HUES6 (cell line): ENCODE results near the gene FOXF1.

ENCODE experiments used
- H3K27ac ChIP-seq: 2 replicates; pipeline ENCODE4 v1.7.0; 2013; ENCODE audit warnings: low read depth, mild to moderate bottlenecking, low read length, inconsistent platforms
- H3K27me3 ChIP-seq: 2 replicates; pipeline ENCODE4 v1.6.1; 2013; ENCODE audit warnings: low read length; ENCODE audit not compliant: control insufficient read depth, insufficient read depth
- H3K36me3 ChIP-seq: 2 replicates; pipeline ENCODE4 v1.6.1; 2013; ENCODE audit warnings: low read length; ENCODE audit not compliant: control insufficient read depth, insufficient read depth
- H3K4me1 ChIP-seq: 2 replicates; pipeline ENCODE4 v1.6.1; 2013; ENCODE audit warnings: low read length; ENCODE audit not compliant: control insufficient read depth, insufficient read depth
- H3K4me3 ChIP-seq: 2 replicates; pipeline ENCODE4 v1.5.1; 2013; ENCODE audit warnings: low read depth, low read length
- H3K9ac ChIP-seq: one replicate; pipeline ENCODE4 v1.6.1; 2013; ENCODE audit warnings: mild to moderate bottlenecking, low read length
- H3K9me3 ChIP-seq: 2 replicates; pipeline ENCODE4 v1.6.1; 2013; ENCODE audit warnings: low read depth, low read length; ENCODE audit not compliant: control insufficient read depth, insufficient read depth

Gene FOXF1

DNA sequence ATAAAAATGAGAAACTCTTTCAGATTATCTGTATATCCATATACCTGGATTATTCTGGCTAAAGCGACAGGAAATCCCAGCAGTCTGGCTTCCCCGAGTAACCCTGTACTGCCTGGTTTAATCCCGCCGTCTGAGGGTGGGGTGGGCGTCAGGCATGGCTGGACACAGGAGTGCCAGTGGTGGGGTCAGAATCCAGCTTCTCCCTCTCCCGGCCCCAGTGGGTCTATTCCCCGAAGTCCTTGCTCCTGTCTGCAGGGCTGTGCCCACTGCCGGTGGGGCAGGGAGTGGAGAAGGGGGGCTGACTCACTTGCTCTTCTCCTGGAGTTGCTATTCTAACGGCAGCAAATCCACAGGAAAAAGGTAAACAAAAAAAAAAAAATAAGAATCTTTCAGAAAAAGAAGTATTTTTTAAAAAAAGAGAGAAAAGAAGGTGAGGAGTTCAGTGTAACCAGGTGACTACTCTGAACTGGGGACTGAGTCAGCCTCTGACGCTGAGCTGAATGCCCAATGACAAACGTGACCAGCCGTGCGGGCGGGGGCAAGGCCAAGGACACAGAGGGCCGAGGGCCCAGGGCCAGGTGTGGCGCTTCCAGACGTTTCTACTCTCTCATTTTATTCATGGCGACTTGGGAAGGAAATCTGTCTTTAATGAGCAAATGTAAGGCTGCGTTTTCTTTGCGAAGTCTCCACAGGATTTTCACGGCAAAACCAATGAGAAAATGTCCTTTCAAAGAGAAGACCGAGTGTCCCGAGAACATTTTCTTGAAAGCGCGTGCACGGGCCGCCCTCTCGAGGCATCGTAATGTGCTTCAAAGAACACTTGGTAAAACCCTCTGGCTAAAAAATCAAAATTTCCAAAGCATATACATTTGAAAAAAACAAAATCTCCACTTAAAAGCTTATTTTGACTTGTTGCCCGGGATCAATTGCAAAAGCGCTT lies 20.2 kb downstream of the FOXF1 start:
- H3K4me1 ChIP-seq, result no peaks in the 10 kb centered on the region
- no peaks in the 10 kb centered on the region for H3K9me3 ChIP-seq
- no peaks in the 10 kb centered on the region; the same call in 1 of the 2 replicates for H3K36me3 ChIP-seq
- no peak overlapping the region for H3K9ac ChIP-seq
- H3K4me3 ChIP-seq, result no peak overlapping the region
- no peaks in the 10 kb centered on the region for H3K27me3 ChIP-seq
- no peak overlapping the region for H3K27ac ChIP-seq

DNA sequence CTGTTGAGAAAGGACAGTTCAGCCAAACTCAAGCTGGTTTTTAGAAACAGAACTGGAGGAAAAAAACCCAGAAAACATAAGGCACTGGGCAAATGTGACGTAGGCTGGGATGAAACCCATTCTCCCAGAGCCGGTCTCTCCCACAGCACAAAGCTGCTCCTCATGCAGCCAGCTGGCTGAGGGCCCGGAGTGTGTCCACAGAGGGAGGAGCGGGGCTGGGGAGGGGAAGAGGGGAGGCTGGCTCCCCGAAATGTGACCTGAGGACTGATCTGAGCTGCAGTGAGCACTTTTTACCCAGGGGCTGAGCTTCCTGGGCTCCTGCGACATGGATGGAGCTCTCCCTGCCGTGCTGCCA lies 20.8 kb downstream of the FOXF1 start:
- peaks cover 3% of the 10 kb centered on the region; the same call in 1 of the 2 replicates for H3K36me3 ChIP-seq
- H3K27me3 ChIP-seq, result no peaks in the 10 kb centered on the region
- H3K9ac ChIP-seq, result no peak overlapping the region
- no peak overlapping the region for H3K27ac ChIP-seq
- H3K4me3 ChIP-seq, result no peak overlapping the region
- no peaks in the 10 kb centered on the region for H3K4me1 ChIP-seq
- no peaks in the 10 kb centered on the region for H3K9me3 ChIP-seq

DNA sequence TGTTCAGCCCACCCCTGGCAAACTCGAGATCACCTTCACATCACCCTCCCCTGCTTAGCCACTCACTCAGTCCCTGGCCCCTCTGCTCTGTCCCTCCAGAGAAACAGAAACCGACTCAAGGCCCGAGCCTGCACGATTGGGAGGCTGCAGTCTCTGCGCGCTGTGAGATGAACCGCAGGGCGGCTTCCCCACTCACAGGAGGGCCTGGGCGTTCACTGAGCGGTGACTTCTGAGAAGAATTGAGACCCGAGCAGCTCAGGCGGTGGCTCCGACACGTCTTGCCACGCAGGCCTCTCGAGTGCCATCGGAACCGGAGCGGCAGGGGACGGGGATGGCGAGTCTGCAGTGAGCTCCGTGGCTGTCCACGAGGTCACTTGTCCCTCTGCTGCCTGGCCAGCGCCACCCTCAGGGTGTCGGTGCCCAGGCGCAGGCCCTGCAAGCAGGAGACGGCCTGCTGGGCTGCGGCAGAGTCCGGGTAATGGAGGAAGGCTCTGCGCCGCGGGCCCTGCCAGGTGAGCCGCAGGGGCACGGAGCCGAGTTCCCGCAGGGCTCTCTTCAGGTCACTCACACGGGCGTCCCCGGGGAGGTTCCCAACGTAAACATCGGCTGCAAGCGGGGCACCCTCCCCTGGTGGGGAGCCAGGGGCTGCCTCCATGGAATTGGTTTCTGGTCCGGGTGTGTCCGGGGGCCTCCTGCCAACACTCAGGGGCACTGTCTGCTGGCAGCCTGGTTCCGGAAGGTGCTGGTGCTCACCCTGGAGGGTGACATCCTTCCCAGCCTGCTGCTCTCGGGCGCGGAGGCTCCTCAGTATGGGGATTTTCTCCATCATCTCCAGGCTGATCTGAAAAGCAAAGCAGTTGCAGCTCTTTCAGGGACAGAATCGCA lies 21.6 kb downstream of the FOXF1 start:
- no peak overlapping the region for H3K9ac ChIP-seq
- H3K36me3 ChIP-seq, result peaks cover 3% of the 10 kb centered on the region; the same call in 1 of the 2 replicates
- no peaks in the 10 kb centered on the region for H3K27me3 ChIP-seq
- H3K9me3 ChIP-seq, result no peaks in the 10 kb centered on the region
- H3K4me3 ChIP-seq, result no peak overlapping the region
- H3K27ac ChIP-seq, result no peak overlapping the region
- no peaks in the 10 kb centered on the region for H3K4me1 ChIP-seq

DNA sequence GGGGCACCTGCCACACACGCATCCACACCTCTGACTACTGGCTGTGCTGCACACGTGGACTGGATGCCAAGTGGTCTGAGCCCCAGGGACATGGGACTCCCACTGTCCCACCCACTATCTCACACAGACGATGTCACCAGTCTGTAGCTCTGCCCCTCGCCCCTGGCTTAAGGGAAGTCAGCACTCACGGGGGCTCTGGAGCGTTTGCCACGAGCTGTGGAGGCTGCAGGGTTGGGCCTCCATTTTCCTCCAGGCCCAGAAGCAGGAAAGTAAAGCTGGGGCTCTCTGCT lies 22.1 kb downstream of the FOXF1 start:
- Histone ChIP-seq H3K4me1 (no peaks in the 10 kb centered on the region), H3K27me3 (no peaks in the 10 kb centered on the region), H3K27ac (no peak overlapping the region), H3K36me3 (peaks cover 6% of the 10 kb centered on the region), H3K4me3 (no peak overlapping the region), H3K9ac (no peak overlapping the region), H3K9me3 (no peaks in the 10 kb centered on the region)

DNA sequence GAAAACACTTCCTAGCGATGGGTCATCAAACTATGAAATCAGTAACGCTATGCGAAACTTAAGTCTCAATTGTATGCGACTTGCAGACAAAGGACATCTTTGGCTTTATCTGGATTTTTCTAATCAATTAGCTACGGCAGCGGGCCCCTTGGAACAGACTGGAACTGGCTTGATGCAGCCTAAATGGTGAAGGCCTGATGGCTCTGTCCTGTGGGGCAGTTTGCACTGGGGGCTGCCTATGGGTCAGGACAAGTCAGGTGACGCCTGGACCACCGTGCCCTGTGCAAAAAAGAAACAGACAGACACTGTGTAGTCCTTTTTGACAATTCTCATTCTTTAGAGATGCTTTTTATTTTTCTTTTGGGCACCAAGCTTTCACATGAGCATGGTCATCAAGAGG lies 22.7 kb downstream of the FOXF1 start:
- no peak overlapping the region for H3K27ac ChIP-seq
- no peaks in the 10 kb centered on the region for H3K4me1 ChIP-seq
- H3K4me3 ChIP-seq, result no peak overlapping the region
- H3K36me3 ChIP-seq, result peaks cover 12% of the 10 kb centered on the region
- H3K9ac ChIP-seq, result no peak overlapping the region
- no peaks in the 10 kb centered on the region for H3K9me3 ChIP-seq
- no peaks in the 10 kb centered on the region for H3K27me3 ChIP-seq

DNA sequence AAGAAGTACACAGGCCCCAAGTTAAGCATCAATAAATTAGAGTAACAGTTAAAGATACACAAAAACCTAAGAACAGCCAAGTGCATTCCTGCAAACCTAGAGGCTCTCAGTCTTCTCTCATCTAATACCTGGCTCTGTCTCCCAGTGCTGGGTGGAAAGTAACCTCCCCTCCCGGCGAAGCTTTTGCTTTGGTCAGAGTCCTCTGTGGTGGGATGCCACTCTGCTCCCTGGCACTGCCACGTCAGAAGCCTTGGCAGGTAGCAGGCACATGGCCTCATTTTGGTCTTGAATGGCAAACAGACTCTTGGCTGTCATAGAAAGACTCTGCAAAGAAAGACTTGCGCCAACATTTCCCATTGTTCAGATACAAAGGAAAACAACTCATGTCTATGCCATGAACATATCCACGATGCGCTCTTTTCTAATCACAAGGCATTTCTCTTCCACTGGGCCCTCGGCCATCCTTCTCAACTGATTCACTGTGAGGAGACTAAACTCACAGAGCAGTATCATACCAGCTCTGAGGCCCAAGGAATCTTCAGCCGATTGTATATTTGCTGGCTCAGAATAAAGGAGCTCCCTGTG lies 23.5 kb downstream of the FOXF1 start:
- no peak overlapping the region for H3K9ac ChIP-seq
- H3K27ac ChIP-seq, result no peak overlapping the region
- H3K27me3 ChIP-seq, result no peaks in the 10 kb centered on the region
- H3K36me3 ChIP-seq, result peaks cover 19% of the 10 kb centered on the region
- H3K4me1 ChIP-seq, result no peaks in the 10 kb centered on the region
- no peak overlapping the region for H3K4me3 ChIP-seq
- no peaks in the 10 kb centered on the region for H3K9me3 ChIP-seq

DNA sequence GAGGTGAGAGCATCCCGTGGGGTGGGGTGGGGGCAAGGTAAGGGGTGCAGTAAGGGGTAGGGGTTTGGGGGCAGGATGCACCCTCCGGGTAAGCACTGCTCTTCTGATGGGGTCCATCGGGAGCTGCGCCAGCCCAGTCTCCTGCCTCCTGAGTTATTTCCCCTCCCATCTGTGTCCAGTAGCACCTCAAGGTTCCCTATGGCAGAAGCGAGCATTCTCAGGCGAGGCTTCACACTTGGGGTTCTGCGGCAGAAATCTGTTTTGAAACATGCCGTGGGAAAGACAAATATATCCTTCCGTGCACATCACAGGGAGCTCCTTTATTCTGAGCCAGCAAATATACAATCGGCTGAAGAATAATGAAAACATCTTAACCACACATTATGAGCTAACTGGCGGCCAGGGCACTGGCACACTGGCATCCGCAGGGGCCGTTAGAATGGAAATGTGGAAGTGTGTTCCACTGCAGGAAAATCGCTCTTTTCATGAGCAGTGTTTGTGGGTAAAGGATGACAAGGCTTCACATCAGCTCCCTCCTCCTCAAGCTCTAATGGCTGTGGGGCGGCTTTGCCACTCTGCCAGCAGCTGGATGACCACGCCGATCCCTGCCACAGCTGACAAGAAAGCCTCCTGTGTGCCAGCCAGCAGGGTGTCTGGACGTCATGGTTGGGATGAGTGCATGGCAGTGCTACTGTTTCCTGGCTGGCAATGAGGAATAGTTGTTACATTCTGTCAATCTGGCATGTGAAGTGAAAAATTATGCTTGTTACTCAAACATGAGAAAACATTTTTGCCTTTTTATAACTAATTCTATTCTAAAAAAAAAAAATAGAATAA lies 24.7 kb downstream of the FOXF1 start:
- Histone ChIP-seq H3K36me3 (peaks cover 29% of the 10 kb centered on the region), H3K4me3 (no peak overlapping the region), H3K4me1 (no peaks in the 10 kb centered on the region), H3K9ac (no peak overlapping the region), H3K27ac (no peak overlapping the region), H3K27me3 (no peaks in the 10 kb centered on the region), H3K9me3 (no peaks in the 10 kb centered on the region)

DNA sequence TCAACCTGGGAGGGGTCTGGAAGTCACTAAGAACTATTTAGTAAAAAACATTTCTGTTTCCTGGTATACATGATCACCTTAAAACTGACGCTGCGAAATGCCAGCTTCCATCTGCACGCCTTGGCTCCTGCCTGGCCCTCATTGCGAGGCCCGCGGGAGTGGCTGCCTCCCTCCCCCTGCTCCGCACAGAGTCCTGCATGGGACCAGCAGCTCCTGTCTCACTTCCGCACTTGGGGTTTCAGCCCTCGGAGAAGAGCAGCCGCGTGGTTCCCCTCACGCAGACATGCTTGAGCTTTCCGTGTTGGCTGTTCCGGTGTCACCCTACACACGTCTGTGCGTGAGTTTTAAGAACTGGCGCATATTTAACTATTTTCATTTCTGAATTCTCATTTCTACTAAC lies 26.3 kb downstream of the FOXF1 start:
- no peaks in the 10 kb centered on the region for H3K27me3 ChIP-seq
- peaks cover 45% of the 10 kb centered on the region for H3K36me3 ChIP-seq

DNA sequence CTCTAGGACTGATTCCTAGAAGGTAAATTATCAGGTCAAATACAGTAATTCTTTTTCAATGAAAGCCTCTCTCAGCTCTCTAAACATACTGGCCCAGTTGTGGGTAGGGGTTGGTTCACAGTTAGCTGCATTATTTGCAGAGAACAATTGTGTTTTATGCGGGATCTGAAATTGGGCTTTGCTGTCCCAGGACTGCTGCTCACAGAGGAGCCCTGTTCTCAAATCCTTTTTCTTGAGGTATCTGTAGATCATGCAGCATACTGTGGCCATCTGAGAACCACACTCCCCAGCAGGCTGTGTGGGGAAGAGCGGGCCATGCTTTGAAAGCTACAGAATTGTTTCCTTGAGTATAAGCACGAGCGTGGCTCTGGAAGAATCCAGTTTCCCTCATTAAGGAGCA lies 27.2 kb downstream of the FOXF1 start:
- no peak overlapping the region for H3K27ac ChIP-seq
- H3K4me3 ChIP-seq, result no peak overlapping the region
- peaks cover 53% of the 10 kb centered on the region for H3K36me3 ChIP-seq

More for the DNA sequence above, 26.3 kb downstream of the FOXF1 start:
- H3K9ac ChIP-seq, result no peak overlapping the region
- H3K27ac ChIP-seq, result no peak overlapping the region
- no peaks in the 10 kb centered on the region for H3K4me1 ChIP-seq
- no peaks in the 10 kb centered on the region for H3K9me3 ChIP-seq
- H3K4me3 ChIP-seq, result no peak overlapping the region

DNA sequence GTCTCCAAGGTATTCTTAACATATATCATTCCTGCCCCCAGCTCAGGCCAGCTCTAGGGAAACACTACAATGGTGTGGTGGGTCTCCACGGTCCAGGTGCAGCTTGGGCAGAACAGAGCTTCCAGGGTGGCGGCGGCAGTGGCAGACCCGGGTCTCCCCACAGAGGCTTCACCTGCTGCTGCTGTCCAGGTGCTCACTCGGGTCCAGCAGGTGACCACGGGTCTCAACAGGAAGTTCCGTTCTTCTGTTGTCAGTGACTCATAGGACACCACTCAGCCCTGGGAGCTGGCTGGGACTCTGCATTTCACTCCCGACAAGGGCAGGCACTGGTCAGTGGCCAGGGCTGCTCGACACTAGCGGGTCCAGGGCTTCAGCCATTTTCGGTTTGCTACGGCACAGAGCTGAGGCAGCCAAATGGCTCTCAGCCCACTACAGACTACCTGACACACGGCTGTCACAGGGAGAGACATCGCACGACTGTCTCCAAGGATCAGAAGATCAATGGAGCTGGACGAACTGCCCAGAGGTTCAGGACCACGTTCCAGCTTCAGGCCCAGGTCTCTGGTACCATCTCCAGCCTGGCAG lies 28.0 kb downstream of the FOXF1 start:
- Histone ChIP-seq H3K4me3 (no peak overlapping the region), H3K27ac (no peak overlapping the region), H3K27me3 (no peaks in the 10 kb centered on the region), H3K9me3 (no peaks in the 10 kb centered on the region), H3K36me3 (peaks cover 55% of the 10 kb centered on the region), H3K4me1 (no peaks in the 10 kb centered on the region), H3K9ac (no peak overlapping the region)

More for the DNA sequence above, 27.2 kb downstream of the FOXF1 start:
- Histone ChIP-seq H3K9me3 (no peaks in the 10 kb centered on the region), H3K4me1 (no peaks in the 10 kb centered on the region), H3K9ac (no peak overlapping the region), H3K27me3 (no peaks in the 10 kb centered on the region)
